ENCODE results near the gene ABHD17C.

Gene ABHD17C

DNA sequence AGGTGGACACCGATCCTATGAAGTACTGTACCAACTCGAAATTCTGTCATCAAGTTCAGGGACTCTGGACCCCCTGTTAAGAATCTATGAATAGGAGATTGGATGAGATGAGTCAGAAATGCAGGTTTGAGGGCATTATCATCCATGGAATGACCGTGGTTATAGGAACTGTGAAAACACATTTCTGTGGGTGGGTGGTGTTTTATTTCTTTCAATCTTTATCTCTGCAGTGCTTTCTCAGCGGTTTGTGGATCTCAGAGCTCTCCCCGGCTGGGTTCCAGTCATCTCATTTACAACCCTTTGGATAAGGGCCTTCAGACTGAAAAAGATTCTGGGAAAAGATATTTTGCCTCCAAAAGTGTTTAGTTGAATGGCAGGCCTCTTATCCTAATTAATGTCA is 5.4 kb upstream of the ABHD17C start:
- DNase-seq (ENCODE audit: low spot score), result no peak

DNA sequence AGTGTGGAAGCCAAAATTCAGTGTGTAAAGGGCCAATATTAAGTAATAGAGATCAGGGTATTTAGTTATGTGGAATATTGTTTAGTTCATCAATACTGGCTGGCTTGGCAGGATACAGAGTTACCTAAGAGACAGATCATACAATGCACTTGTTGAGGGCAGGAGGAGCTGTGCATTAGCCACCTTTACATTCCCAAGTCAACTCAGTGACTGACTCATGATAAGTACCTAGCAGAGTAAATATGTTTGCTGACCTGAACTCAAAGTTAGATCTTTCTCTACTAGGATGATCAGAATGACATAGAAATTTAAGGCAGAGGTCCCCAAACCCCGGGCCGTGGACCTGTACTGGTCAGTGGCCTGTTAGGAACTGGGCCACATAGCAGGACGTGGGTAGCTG is 3.5 kb upstream of the ABHD17C start:
- DNase-seq (ENCODE audit: low spot score), result no peak

- DNase-seq (ENCODE audit: low spot score), result no peak
Measured at GRCh38 chr15:80693682-80694610, 1.2 kb upstream of the ABHD17C start.

- DNase-seq (ENCODE audit: low spot score), result no peak
Measured at GRCh38 chr15:80694611-80695098, 455 bp upstream of the ABHD17C start.

DNA sequence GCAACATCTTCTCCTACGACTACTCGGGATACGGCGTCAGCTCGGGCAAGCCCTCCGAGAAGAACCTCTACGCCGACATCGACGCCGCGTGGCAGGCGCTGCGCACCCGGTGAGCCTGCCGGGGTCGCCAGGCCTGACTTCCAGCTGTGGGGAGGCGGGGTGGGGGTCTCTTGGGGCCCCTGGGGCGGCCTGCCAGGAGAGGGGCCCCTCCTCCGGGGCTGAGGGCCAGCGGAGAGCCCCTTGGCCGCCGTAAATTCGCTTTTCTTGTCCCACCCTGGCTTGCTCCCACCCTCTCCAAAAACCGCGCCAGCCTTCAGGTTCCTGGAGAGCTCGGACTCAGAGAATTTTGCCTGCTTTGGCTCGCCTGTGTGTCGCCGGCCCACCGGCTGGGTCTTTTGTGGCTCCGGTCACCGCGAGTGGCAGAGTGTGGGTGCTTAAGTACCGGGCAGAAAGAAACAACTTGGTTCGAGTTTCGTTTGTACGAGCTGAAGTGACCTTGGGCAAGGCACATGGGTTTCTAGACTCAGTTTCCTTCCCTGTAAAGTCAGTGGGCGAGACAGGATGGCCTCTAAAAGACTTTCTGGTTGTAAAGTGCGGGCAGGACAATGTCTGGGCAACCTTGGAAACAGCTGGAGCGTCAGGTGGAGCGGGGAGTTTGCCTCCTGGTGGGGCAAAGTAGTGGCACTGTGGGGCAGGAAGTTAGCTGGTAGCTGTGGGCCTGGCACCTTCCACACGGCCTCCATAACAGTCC is 976 bp downstream of the ABHD17C start:
- DNase-seq (ENCODE audit: low spot score), result no peak

DNA sequence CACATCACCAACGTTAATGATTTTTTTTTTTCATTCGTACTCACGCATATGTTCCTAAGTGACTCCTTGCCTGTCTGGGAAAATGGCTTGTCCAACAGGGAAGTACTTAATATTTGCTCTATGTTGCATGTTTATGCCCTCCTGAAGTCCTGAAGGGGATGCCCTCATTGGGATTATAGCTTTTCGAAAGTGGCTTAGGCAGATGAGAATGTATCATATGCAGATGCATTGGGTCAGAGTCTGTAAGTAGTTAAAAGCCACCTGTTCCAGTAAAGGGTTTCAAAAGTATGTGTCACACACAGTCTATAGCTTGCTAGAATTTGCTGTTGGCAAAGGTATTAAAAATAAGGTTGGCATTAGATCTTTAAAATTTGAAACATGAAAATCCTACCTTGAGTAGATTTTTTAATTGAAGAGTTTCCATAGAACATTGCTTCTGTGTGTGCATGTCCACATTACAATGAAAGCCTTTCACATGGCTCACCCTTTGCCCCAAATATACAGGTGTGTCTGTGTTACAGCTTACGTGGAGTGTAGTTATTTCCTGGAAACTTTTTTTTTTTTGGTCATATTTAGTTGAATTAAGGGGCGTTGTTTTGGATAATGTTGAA is 2.1 kb downstream of the ABHD17C start:
- no peak for DNase-seq (ENCODE audit: low spot score)

DNA sequence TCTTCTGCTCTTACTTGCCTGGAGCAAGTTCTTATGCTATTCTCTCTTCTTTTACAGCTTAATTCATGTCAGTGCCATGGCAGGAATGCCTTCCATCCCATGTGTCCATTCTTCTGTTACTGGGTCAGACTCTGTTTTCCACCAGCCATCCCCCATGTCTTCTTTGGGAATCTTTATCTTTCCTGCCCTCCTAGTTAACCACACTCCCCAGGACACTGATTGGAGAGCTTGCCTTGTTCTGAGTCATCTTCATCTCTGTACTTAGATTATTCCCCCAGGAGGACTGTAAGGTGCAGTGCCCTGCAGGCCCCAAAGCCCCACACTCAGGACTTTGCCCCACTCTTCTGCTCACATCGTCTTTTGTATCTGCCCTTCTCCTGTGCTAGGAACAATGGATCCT is 3.6 kb downstream of the ABHD17C start:
- no peak for DNase-seq (ENCODE audit: low spot score)

GRCh38 chr15:80699981-80700380 is 4.9 kb downstream of the ABHD17C start:
- no peak for DNase-seq (ENCODE audit: low spot score)

GRCh38 chr15:80701676-80702311 is 6.7 kb downstream of the ABHD17C start:
- no peak for DNase-seq (ENCODE audit: low spot score)

GRCh38 chr15:80703081-80703480 is 8.0 kb downstream of the ABHD17C start:
- no peak for DNase-seq (ENCODE audit: low spot score)

- DNase-seq (ENCODE audit: low spot score), result no peak
Measured at GRCh38 chr15:80703965-80704364, 8.9 kb downstream of the ABHD17C start.

GRCh38 chr15:80706161-80706560 is 11.1 kb downstream of the ABHD17C start:
- no peak for DNase-seq (ENCODE audit: low spot score)

GRCh38 chr15:80709542-80709941 is 14.4 kb downstream of the ABHD17C start:
- DNase-seq (ENCODE audit: low spot score), result no peak

DNA sequence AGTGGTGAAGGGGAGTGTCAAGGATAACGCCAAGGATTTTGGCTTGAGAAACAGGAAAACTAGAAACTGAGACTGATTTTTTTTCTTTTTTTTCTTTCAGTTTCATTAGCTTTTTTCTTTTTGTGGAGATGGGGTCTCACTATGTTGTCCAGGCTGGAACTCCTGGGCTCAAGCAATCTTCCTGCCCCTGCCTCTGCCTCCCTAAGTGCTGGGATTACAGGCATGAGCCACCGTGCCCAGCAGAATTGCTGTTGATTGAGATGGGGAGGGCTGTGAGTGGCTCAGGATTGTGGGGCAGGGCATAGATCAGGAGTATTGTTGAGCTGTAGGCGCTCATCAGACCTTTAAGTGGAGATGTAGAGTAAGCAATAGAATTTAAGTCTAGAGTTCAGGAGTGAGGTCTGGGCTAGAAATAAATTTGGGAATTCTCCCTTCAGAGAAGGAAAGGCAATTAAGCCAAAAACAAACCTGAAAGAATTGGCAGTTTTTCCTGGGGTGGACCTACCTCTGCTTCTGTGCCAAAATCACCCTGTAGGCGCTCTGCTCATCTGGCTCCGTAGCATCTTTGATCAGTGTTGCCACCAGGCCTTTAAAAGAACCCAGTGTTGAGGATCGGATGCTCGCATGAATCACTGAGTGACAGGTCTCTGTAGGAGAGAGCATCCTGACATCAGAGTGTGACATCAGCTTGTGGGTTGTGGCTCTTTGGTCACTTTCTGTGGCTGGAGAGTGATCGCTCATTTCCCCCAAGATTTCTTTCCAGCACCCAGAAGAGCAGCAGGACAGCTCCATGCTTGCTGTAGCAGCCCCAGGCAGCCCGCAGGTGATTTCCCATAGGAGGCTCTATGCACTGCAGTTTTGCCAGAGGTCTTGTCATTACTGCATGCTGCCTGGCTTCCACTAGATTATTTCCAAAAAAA is 15.8 kb downstream of the ABHD17C start:
- DNase-seq (ENCODE audit: low spot score), result no peak

DNA sequence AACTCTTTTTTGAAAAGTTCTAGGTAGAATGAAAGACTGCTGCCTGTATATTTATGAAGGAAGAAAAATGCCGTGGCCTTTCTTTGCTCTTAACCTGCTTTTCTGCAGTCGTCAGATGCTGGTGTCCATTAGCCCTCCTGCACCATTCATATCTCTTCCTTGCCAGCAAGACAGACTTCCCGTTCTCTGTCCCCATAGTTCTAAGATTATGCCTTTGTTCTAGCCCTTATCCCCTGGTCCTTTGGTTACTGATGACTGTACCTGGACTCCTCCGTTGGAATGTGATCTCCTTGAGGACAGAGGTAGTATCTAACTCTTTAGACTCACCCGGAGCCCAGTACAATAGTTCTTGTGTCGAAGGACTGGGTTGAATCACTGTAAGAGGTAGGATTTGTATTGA is 16.8 kb downstream of the ABHD17C start:
- no peak for DNase-seq (ENCODE audit: low spot score)

- DNase-seq (ENCODE audit: low spot score), result no peak
Measured at GRCh38 chr15:80712956-80713355, 17.8 kb downstream of the ABHD17C start.

DNA sequence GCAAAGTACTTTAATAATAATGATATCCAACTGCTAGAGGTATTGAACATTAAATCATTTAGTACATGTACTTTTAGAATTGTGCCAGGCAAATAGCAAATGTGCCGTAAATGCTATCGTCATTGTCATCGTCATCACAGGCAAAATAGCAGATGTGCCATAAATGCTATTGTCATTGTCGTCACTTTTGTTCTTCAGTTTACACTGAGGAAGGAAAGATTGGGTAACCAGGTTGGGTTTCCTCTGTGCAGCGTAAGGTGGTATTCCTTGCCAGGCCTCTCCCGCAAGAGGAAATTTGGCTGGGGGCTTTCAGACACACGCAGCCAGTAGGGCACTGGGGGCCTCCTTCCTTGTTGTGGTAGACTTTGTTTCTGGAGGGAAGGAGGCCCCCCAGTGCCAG is 26.4 kb downstream of the ABHD17C start:
- DNase-seq (ENCODE audit: low spot score), result no peak

GRCh38 chr15:80722811-80723210 is 27.7 kb downstream of the ABHD17C start:
- no peak for DNase-seq (ENCODE audit: low spot score)

DNA sequence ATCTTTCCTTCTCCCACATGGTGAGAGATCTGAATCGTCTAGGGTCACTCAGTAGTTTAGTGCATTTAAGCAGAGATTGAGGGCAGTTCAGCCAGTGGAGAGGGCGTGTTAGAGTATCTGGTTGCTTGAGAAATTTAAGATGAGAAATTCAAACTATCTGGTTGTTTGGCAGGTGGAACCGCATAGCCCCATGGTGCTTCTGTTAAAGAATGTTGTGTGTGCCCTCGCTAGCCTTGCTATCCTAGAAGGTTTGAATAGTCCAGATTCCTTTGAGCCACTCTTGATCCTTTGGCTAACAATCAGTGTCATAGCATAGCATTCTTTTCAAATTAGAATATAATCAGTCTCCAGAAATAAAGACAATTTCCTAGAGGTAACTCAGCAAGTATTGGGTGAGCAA is 32.1 kb downstream of the ABHD17C start:
- no peak for DNase-seq (ENCODE audit: low spot score)

GRCh38 chr15:80727596-80727995 is 32.5 kb downstream of the ABHD17C start:
- no peak for DNase-seq (ENCODE audit: low spot score)

GRCh38 chr15:80730387-80730786 is 35.3 kb downstream of the ABHD17C start:
- DNase-seq (ENCODE audit: low spot score), result no peak
